Right lobe of liver (tissue), 4 donors: ENCODE results near the gene KIF5C.

Experiments used
- POLR2A ChIP-seq: fragments of 450-650 bp; IDR thresholded peaks from one replicate; pipeline ENCODE4 v1.6.1; 2017; ENCODE audit warnings: antibody characterized with exemption, mild to moderate bottlenecking
- TF ChIP-seq, protein P1 (sequence below), 4 donors: fragments of 200-600 bp in 3 of 4; fragments of 450-650 bp in 1 of 4; IDR thresholded peaks; one replicate each; pipeline versions ENCODE4 v1.5.1 to v1.8.0; 2016 to 2022; ENCODE audit warnings: antibody characterized with exemption in 4 of 4, mild to moderate bottlenecking in 2 of 4
- donor health status: DM: no; HTN: no; CAD: no.
- donor health status: DM: no; HTN: no; CAD: no.
- donor health status: DM: no; HTN: yes; CAD: no.

DNA sequence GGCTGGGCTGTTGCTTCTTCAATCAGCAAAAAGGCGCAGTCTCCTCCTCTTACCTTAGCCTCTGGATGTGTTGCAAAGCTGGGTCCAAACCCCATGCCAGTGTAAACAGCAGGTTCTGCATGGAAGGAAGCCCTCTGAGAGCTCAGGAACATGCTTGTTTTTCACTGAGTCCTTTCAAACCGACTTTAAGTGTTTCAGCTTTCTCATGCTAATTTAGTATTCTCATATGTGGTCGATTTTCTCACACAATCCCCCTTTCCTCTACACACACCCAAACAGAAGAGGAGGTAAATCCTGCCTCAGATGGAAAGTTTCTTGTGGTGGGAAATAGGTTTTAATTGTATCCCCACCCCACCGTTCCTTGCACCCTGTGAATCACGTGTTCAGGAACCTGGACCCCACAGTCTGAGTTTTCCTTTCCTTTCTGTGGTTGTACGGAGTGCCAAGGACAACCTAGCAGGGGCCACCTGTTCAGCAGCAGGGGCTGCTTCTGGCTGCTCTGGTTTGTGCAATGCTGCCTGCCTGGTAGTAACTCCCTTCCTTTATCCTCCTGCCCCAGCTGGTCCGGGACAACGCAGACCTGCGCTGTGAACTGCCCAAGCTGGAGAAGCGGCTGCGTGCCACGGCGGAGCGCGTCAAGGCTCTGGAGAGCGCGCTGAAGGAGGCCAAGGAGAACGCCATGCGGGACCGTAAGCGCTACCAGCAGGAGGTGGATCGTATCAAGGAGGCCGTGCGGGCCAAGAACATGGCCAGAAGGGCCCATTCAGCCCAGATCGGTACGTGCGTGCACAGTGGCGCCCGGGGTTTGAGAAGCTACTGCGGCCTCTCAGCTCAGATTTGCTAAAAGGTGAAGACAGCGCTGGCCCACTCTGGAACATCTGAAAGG is 134.8 kb downstream of the KIF5C start:
- TF ChIP-seq, protein P1, sequence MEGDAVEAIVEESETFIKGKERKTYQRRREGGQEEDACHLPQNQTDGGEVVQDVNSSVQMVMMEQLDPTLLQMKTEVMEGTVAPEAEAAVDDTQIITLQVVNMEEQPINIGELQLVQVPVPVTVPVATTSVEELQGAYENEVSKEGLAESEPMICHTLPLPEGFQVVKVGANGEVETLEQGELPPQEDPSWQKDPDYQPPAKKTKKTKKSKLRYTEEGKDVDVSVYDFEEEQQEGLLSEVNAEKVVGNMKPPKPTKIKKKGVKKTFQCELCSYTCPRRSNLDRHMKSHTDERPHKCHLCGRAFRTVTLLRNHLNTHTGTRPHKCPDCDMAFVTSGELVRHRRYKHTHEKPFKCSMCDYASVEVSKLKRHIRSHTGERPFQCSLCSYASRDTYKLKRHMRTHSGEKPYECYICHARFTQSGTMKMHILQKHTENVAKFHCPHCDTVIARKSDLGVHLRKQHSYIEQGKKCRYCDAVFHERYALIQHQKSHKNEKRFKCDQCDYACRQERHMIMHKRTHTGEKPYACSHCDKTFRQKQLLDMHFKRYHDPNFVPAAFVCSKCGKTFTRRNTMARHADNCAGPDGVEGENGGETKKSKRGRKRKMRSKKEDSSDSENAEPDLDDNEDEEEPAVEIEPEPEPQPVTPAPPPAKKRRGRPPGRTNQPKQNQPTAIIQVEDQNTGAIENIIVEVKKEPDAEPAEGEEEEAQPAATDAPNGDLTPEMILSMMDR (IDR thresholded peaks at IDR 0.05): no peak
- TF ChIP-seq POLR2A: no peak
